Measurements from ENCODE around the gene TPST1.
A peak's percentile ranks its signal among the peaks of the same experiment; 100 is the strongest.
"Not testable (repeated sequence)": the region's sequence is repeated elsewhere in the genome, so short reads cannot be mapped to it uniquely, and the experiment has no call there.

TPST1 gene

GRCh38 chr7:66189695-66190503 lies 15.2 kb upstream of the TPST1 start:
- no peak for DNase-seq

DNA sequence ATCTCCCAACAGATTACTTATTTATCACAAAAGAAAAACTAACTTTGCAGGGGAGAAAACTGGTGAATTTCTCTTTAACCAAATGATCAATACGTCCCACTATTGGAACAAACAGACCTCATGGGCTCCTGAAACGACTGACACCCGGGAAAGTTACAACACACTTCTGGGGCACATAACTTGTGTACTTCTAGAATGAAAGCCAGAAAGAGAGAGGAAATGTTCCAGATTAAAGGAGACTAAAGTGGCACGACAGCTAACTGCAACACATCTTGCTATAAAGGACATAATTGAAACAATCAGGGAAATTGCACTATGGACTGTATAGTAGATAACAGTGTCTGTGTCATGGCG lies 14.7 kb upstream of the TPST1 start:
- DNase-seq: no peak

DNA sequence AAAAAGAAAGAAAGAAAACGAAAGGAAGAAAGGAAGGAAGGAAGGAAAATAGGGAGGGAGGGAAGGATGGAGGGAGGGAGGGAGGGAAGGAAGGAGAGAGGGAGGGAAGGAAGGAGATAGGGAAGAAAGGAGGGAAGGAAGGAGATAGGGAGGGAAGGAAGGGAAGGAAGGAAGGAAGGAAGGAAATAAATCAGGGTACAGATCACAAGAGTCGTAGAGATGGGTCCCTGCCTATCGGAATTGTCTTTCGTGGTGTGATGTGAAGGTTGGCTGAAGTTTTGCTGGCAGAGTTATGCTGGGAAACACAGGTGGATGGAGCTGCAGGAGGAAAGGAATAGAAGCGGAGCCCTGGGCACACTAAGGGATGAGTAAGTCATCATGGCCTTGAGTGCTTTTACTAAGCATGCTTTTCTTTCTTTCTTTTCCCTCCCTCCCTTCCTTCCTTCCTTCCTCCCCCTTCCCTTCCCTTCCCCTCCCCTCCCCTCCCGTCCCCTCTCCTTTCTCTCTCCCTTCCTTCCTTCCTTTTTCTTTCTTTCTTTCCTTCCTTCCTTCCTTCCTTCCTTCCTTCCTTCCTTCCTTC lies 11.9 kb upstream of the TPST1 start:
- no peak for DNase-seq

DNA sequence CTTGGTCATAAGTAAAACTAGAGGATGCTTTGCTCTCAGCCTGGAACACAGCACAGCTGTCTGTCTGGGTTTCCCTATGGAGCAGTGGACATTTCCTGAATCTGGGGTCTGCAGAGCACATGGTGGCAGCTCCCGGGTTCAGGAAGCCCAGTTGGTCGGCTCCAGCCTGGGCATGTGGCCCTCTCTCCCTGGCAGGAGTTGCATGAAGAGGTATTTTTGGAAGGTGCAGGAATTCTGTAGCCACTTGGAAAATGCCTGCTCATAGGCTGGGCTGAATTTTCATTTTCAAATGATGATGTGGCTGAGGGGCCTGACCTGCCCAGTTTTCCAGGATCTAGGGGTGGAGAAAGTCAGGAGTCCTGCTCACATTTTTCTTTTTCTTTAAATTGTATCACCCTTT lies 6.7 kb upstream of the TPST1 start:
- DNase-seq: no peak

GRCh38 chr7:66198956-66199355 lies 6.2 kb upstream of the TPST1 start:
- no peak for DNase-seq

GRCh38 chr7:66202441-66202840 lies 2.7 kb upstream of the TPST1 start:
- DNase-seq: no peak

- DNase-seq: peak in 1 of 2 donors; percentile 9
Observed at GRCh38 chr7:66205741-66206090, 582 bp downstream of the TPST1 start.

DNA sequence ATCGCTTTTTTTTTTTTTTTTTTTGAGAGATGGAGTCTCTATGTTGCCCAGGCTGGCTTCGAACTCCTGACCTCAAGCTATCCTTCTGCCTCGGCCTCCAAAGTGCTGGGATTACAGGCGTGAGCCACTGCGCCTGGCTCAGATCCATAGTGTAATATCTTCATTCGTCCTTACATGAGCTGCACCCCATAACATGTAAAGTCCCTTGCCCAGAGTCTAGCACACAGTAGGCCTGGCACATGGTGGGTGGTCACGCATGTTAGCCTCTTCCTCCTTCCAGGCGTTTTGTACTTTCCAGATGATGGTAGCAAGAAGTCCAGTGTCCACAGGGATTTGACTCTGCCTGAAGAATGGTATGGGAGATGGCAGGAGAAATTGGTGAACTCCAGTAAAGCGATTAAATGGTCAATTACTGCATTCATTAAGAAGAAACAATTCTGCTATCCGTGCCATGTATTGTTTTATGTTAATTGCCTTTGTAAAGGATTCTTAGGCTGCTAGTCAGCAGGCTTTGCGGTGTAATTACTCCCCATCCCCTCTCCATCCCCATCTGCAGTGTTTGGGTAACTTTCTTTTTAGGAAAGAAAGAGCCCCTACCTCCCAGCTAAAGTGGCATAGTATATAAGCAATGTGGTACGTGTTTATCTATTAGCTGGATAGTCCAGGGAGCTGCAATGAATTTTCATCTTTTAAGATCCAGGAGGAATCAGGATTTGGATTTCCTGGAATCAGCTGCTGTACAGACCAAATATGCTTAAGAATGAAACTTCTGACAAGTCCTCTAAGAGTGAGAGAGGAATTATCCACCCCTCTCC lies 1.2 kb downstream of the TPST1 start:
- no peak for DNase-seq

- no peak for DNase-seq
Observed at GRCh38 chr7:66206934-66207240, 1.8 kb downstream of the TPST1 start.

- DNase-seq: no peak
Observed at GRCh38 chr7:66207540-66207939, 2.4 kb downstream of the TPST1 start.

GRCh38 chr7:66211429-66211828 lies 6.3 kb downstream of the TPST1 start:
- no peak for DNase-seq

- no peak for DNase-seq
Observed at GRCh38 chr7:66213637-66214036, 8.5 kb downstream of the TPST1 start.

- DNase-seq: no peak
Observed at GRCh38 chr7:66216687-66217086, 11.6 kb downstream of the TPST1 start.

DNA sequence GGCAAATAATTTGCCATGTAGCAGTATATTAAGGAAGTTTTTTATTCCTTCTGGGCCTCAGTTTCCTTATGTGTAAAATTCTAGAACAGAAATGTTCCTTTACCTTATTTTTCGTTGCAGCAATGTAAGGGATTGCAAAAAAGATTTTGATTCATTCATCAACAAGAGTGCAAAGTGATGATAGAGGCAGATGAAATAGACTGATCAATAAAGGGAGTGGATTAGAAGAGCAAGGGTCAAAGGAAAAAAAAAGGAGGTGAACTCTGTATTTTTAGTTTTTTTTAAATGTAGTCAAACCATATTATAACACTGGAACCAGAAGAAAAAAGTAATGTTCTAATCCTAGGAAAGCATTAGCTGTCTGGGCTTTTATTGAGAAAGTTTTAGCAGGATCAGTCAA lies 14.7 kb downstream of the TPST1 start:
- no peak for DNase-seq

- no peak for DNase-seq
Observed at GRCh38 chr7:66221442-66221841, 16.3 kb downstream of the TPST1 start.

- no peak for DNase-seq
Observed at GRCh38 chr7:66227808-66228207, 22.7 kb downstream of the TPST1 start.

DNA sequence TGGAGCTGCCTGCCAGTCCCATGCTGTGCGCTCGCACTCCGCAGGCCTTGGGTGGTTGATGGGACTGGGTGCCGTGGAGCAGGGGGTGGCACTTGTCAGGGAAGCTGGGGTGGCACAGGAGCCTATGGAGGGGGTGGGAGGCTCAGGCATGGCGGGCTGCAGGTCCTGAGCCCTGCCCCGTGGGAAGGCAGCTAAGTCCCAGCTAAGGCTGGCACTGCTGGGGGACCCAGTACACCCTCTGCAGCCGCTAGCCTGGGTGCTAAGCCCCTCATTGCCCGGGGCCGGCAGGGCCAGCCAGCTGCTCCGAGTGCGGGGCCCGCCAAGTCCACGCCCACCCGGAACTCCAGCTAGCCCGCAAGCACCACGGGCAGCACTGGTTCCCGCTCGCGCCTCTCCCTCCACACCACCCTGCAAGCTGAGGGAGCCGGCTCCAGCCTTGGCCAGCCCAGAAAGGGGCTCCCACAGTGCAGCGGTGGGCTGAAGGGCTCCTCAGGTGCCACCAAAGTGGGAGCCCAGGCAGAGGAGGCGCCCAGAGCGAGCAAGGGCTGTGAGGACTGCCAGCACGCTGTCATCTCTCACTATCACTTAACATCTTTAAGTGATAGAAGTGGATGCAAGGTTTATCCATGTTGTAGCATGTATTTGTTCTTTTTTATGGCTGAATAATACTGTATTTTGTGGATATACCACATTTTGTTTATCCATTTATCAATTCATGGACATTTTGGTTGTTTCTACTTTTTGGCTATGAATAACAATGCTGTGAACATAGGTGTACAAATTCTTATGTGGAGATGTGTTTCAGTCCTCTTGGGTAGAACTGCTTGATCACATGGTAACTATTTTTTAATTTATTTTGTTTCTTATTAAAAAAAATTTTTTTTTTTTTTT lies 26.4 kb downstream of the TPST1 start:
- not testable (repeated sequence) for DNase-seq

DNA sequence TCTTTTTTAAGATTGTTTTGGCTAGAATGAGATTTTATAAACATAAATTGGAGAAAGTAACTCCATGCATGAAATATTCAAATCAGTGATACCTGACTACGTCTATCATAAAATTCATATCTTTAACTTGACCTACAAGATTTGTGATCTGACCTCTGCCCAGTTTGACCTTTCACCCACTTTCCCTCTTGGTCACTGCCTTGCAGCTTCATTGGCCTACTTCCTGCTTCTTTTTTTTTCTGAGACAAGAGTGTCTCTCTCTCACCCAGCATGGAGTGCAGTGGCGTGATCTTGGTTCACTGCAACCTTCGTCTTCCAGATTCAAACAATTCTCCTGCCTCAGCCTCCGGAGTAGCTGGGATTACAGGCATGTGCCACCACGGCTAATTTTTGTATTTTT lies 28.5 kb downstream of the TPST1 start:
- no peak for DNase-seq

DNA sequence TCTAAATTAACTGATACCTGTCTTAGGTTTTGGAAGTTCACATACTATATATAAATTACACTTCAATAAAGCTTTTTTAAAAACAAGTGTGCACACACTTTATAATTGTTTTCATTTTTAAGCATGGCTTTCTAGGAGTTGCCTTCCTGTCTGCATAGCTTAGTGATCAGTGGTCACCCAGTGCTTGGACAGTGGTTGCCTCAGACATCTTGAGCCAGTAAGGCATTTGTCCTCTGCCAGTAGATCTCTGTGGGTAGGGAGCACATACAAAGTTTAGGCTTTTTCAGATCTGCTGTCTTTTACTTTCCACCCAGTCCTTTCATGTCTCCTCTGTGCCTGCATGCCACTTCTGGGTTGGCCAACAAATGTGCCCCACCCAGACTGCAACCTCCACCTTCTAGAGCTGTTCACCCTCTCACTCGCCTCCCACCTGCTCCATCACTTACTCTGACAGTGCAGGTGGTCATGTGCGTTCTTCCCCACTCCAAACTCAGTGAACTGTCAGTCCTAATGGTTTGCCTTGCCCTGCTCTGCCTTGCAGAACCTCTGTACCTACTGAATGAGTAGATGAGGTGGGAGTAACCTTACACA lies 31.7 kb downstream of the TPST1 start:
- DNase-seq: no peak

GRCh38 chr7:66237906-66238772 lies 33.0 kb downstream of the TPST1 start:
- DNase-seq: no peak

GRCh38 chr7:66238773-66239466 lies 33.8 kb downstream of the TPST1 start:
- no peak for DNase-seq

Measured in stimulated activated CD4-positive, alpha-beta T cell treated with anti-CD3 and anti-CD28 coated beads, Interleukin-2, amount 100 ng/mL, for 48 hours (primary cell).